ENCODE measurements around the gene HELLS.

- TF ChIP-seq CTCF (IDR thresholded peaks at IDR 0.05): no peak
- TF ChIP-seq POLR2A (IDR thresholded peaks at IDR 0.05): no peak
Measured at GRCh38 chr10:94623572-94623971, 78.0 kb downstream of the HELLS start.

Data from right lobe of liver (tissue), 4 donors.